SK-N-SH (cell line): Measurements from ENCODE around the gene CHMP1B. TPM values are rescaled to one million over a fixed set of nuclear protein-coding genes. Genes with fewer than 3 reads are reported as not detected.
"Not testable (repeated sequence)": the region's sequence is repeated elsewhere in the genome, so short reads cannot be mapped to it uniquely, and the experiment has no call there.

Experiments used
- CTCF ChIA-PET: fragments of 300-600, 350-600 bp; formaldehyde crosslinking; extraction: SDS; loops from one replicate; lab custom pipeline; 2021; lab: Yijun Ruan, JAX
- POLR2A ChIA-PET: fragments of 350-600 bp; sonication (Branson Sonifier 250); formaldehyde crosslinking; extraction: SDS; loops from one replicate; lab custom pipeline; 2020; ENCODE audit warnings: antibody characterized with exemption, inconsistent platforms; lab: Yijun Ruan, JAX
- DNase-seq: peaks from one replicate; pipeline ENCODE4 v3.0.0; 2012
- H2AFZ ChIP-seq: fragments of 200-600 bp; sonication (generic); 2 replicates; pipeline ENCODE4 v1.8.1; 2016; ENCODE audit warnings: antibody characterized with exemption, mild to moderate bottlenecking, low read depth
- H3F3A ChIP-seq: fragments of 200-600 bp; sonication (generic); replicated peaks from 2 replicates; pipeline ENCODE3; 2016; ENCODE audit warnings: antibody characterized with exemption, mild to moderate bottlenecking; ENCODE audit not compliant: insufficient read depth
- H3K27ac ChIP-seq, 2 experiments: fragments of 200-500 bp in 1 of 2; fragments of 200-600 bp in 1 of 2; sonication (Bioruptor generic) in 1 of 2; sonication (generic), shearing (Covaris generic) in 1 of 2; 2 replicates each; pipeline versions ENCODE4 v1.5.1 to v1.6.1; 2014 to 2016; ENCODE audit warnings: low read depth in 2 of 2, inconsistent platforms in 1 of 2, low read length in 1 of 2, mild to moderate bottlenecking in 1 of 2, mixed read lengths in 1 of 2
- H3K27me3 ChIP-seq: fragments of 200-600 bp; sonication (generic), shearing (Covaris generic); 2 replicates; pipeline ENCODE4 v1.6.1; 2016; ENCODE audit warnings: mixed run types; ENCODE audit not compliant: insufficient read depth
- H3K36me3 ChIP-seq, 2 experiments: fragments of 200-500 bp in 1 of 2; fragments of 200-600 bp in 1 of 2; sonication (Bioruptor generic) in 1 of 2; sonication (generic) in 1 of 2; replicated peaks in 1 of 2; 2 replicates each; pipeline versions ENCODE3 to v1.5.1; 2014 to 2016; ENCODE audit warnings: low read length in 1 of 2, mild to moderate bottlenecking in 1 of 2; ENCODE audit not compliant: insufficient read depth in 2 of 2, control insufficient read depth in 1 of 2
- H3K4me1 ChIP-seq, 2 experiments: fragments of 200-500 bp in 1 of 2; fragments of 200-600 bp in 1 of 2; sonication (Bioruptor generic) in 1 of 2; sonication (generic), shearing (Covaris generic) in 1 of 2; 2 replicates each; pipeline versions ENCODE4 v1.5.1 to v1.6.1; 2014 to 2016; ENCODE audit warnings: low read depth in 1 of 2, low read length in 1 of 2, mixed run types in 1 of 2; ENCODE audit not compliant: insufficient read depth in 2 of 2, control insufficient read depth in 1 of 2
- H3K4me2 ChIP-seq: fragments of 200-600 bp; sonication (generic), shearing (Covaris generic); 2 replicates; pipeline ENCODE4 v1.6.1; 2017; ENCODE audit warnings: mixed run types
- H3K4me3 ChIP-seq, 2 experiments: fragments of 200-500 bp in 1 of 2; fragments of 200-600 bp in 1 of 2; sonication (Bioruptor generic) in 1 of 2; sonication (generic), shearing (Covaris generic) in 1 of 2; 2 replicates each; pipeline versions ENCODE4 v1.5.1 to v1.8.1; 2014 to 2016; ENCODE audit warnings: low read depth in 2 of 2, inconsistent platforms in 1 of 2, low read length in 1 of 2, mild to moderate bottlenecking in 1 of 2, mixed read lengths in 1 of 2, moderate library complexity in 1 of 2
- H3K79me2 ChIP-seq: fragments of 200-600 bp; sonication (generic); 2 replicates; pipeline ENCODE4 v1.8.1; 2017; ENCODE audit warnings: mild to moderate bottlenecking; ENCODE audit not compliant: insufficient read depth
- H3K9ac ChIP-seq: fragments of 200-600 bp; sonication (generic); 2 replicates; pipeline ENCODE4 v1.6.1; 2017; ENCODE audit warnings: mixed run types
- H3K9me2 ChIP-seq: fragments of 200-600 bp; sonication (generic); 2 replicates; pipeline ENCODE4 v1.6.1; 2017; ENCODE audit warnings: mixed run types
- H3K9me3 ChIP-seq: fragments of 200-600 bp; sonication (generic); 2 replicates; pipeline ENCODE4 v1.6.1; 2017; ENCODE audit warnings: mixed run types, mild to moderate bottlenecking, moderate library complexity
- H4K20me1 ChIP-seq: fragments of 200-600 bp; sonication (generic); 2 replicates; pipeline ENCODE4 v1.6.1; 2017; ENCODE audit warnings: mild to moderate bottlenecking, mixed run types; ENCODE audit not compliant: insufficient read depth
- ELF1 ChIP-seq: IDR thresholded peaks from 2 replicates; pipeline ENCODE4 v1.4.0; 2012
- EP300 ChIP-seq, 2 experiments: IDR thresholded peaks; 2 replicates each; pipeline versions ENCODE4 v1.4.0 to v1.6.1; 2012; ENCODE audit warnings: borderline replicate concordance in 1 of 2, low read depth in 1 of 2, low read length in 1 of 2
- FOSL2 ChIP-seq: IDR thresholded peaks from 2 replicates; pipeline ENCODE4 v1.4.0; 2012; ENCODE audit warnings: low read depth, mild to moderate bottlenecking, moderate library complexity, borderline replicate concordance
- JUND ChIP-seq: IDR thresholded peaks from 2 replicates; pipeline ENCODE4 v1.4.0; 2012
- MAX ChIP-seq: IDR thresholded peaks from 2 replicates; pipeline ENCODE4 v1.4.0; 2012; ENCODE audit warnings: low read depth
- MXI1 ChIP-seq: IDR thresholded peaks from 2 replicates; pipeline ENCODE4 v1.6.1; 2012; ENCODE audit warnings: mild to moderate bottlenecking, low read depth, low read length, improper control_type of control experiment
- PBX3 ChIP-seq: IDR thresholded peaks from 2 replicates; pipeline ENCODE4; 2012
- POLR2AphosphoS5 ChIP-seq: IDR thresholded peaks from 2 replicates; pipeline ENCODE4 v1.6.1; 2012; ENCODE audit warnings: low read depth, low read length
- SIN3A ChIP-seq: IDR thresholded peaks from 2 replicates; pipeline ENCODE4 v1.6.1; 2012; ENCODE audit warnings: low read depth, mild to moderate bottlenecking, low read length, moderate library complexity, borderline replicate concordance
- TCF12 ChIP-seq: IDR thresholded peaks from 2 replicates; pipeline ENCODE4 v1.4.0; 2012
- USF1 ChIP-seq: IDR thresholded peaks from 2 replicates; pipeline ENCODE4 v1.4.0; 2012; ENCODE audit warnings: low read depth, borderline replicate concordance
- YY1 ChIP-seq: IDR thresholded peaks from 2 replicates; pipeline ENCODE4 v1.4.0; 2012; ENCODE audit warnings: low read depth, mild to moderate bottlenecking
- WGBS: methylation state at CpG from one replicate; pipeline ENCODE4 v1.1.6; 2017; ENCODE audit warnings: low lambda C conversion rate; 5-methylcytosine and 5-hydroxymethylcytosine counted together
- polyA plus RNA-seq, 3 experiments: library from polyadenylated mRNA; depleted of rRNA; stranded (reverse); fragments of >200 nt; gene quantifications; 2 replicates each; pipeline ENCODE4 v1.2.3, GENCODE V29; 2012

CHMP1B gene
- polyA plus RNA-seq, 1 of the 3 experiments (the other 2 are of a cell fraction) = 52.4 TPM

GRCh38 chr18:11854554-11854953, 3.3 kb downstream of the CHMP1B start:
- H3K4me2 ChIP-seq, H3K9ac ChIP-seq, H3K27ac ChIP-seq, POLR2A ChIA-PET, H3K27me3 ChIP-seq, H3K9me2 ChIP-seq, CTCF ChIA-PET, DNase-seq, H3K9me3 ChIP-seq, H3K4me3 ChIP-seq, H2AFZ ChIP-seq: not testable (repeated sequence)
- WGBS = 94% methylated on average over 6 of the region's 6 CpGs
- peaks cover 12% of the 10 kb centered on the region; the same call in 1 of the 2 replicates for H4K20me1 ChIP-seq
- peaks cover 0 to 21% of the 10 kb centered on the region in 2 experiments for H3K36me3 ChIP-seq
- peaks cover 34% of the 10 kb centered on the region for H3K79me2 ChIP-seq
- H3F3A ChIP-seq = peaks cover 26% of the 10 kb centered on the region
- peaks cover 5 to 17% of the 10 kb centered on the region in 2 experiments; a peak in 3 of 4 replicates for H3K4me1 ChIP-seq

DNA sequence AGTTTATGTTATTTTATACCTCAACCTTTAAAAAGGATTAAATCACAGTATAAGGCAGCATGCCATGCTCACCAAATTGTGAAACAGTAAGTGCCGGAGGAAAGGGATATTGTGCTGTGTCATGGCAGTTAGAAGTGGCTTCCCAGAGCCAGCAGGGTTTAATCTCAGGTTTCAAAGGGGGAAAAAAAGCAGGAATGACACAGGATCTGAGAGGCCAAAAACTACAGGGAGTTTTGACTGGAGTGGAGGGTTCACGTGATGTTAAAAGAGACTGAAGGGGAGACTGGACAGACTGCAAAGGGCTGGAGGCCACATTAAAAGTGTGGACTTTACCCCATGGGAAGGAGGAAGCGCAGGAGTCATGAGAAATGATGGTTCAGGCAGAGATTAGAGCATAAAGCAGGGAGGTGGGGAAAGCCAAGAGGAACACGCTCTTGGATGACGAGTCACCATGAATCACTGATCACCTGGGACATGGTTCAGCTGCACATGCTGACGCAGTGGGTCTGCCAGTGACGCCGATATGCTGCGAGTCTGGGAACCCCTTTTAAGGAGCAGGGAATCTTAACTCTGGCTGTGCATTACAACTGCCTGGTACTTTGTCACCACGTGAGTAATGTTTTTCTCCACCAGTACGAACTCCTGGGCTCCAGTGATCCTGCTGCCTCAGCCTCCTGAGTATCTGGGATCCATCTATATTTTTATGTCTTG, 6.1 kb downstream of the CHMP1B start:
- CTCF ChIA-PET = no interaction called here
- peak overlapping the region in 1 of 2 experiments; percentile 38; a peak in 2 of 4 replicates for H3K4me3 ChIP-seq

More for the DNA sequence above, 6.1 kb downstream of the CHMP1B start:
- POLR2A ChIA-PET = no interaction called here
- Histone ChIP-seq H4K20me1 (peaks cover 8% of the 10 kb centered on the region; the same call in 1 of the 2 replicates), H3K27ac (peak overlapping the region in 1 of 2 experiments; percentile 93; a peak in 2 of 4 replicates), H3K4me2 (peak overlapping the region; percentile 59), H3K27me3 (no peaks in the 10 kb centered on the region), H3K9ac (peak overlapping the region; percentile 61), H3K9me2 (no peaks in the 10 kb centered on the region), H3K4me1 (peaks cover 5 to 9% of the 10 kb centered on the region in 2 experiments; a peak in 3 of 4 replicates), H3F3A (peaks cover 26% of the 10 kb centered on the region), H3K9me3 (no peaks in the 10 kb centered on the region), H2AFZ (peak overlapping the region; percentile 31; the same call in 1 of the 2 replicates), H3K79me2 (peaks cover 24% of the 10 kb centered on the region), H3K36me3 (peaks cover 0 to 21% of the 10 kb centered on the region in 2 experiments)
- 6% methylated on average over 11 of the region's 11 CpGs for WGBS
- TF ChIP-seq PBX3 (peak; percentile 33; the same call in 1 of the 2 replicates), ELF1 (0 out of 2 replicates have a peak, but pooled peaks have one; percentile 8), POLR2AphosphoS5 (no peak), YY1 (0 out of 2 replicates have a peak, but pooled peaks have one; percentile 31), JUND (peak; percentile 43), USF1 (peak; percentile 53; the same call in 1 of the 2 replicates), TCF12 (peak; percentile 42; the same call in 1 of the 2 replicates), FOSL2 (peak; percentile 84), MXI1 (no peak), MAX (peak; percentile 36; the same call in 1 of the 2 replicates), EP300 (IDR thresholded peaks at IDR 0.05; ENCODE audit: borderline replicate concordance in 1 of 2, low read depth in 1 of 2, low read length in 1 of 2) (peak in 1 of 2 experiments; percentile 4; a peak in 1 of 4 replicates), SIN3A (no peak)
- no peak for DNase-seq
